Measurements from ENCODE around the gene PRKCH.

Gene PRKCH

DNA sequence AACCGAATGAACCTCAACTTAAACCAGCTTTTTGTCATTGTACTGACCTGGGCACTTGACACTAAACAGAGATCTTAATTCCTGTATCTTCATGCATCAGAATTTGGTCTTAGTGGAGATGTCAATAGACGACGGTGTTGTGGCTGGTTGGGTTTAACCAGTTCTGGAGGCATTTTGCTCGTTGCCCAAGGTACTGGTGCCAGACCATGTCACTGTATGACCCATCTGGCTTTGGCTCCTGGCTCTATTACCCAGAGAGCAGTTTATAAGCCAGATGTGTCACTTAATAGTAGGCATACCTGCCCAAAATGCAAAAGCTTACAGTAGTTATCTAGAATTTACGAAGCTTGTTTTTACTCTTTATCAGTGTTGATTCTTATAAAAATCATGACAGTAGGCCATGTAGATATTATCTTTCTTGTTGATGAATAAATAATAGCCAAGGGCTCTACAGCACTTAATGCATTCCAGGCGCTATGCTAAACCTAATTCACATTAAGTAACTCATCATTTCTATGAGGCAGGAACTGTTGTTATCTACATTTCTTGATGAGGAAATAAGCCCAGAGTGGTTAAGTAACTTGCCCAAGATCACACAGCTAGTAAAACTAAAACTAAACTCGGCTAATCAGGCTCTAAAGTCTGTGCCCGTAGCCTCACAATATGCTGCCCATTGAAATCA is 194.2 kb downstream of the PRKCH start:
- Histone ChIP-seq H3K27ac (ENCODE audit: extremely low read depth, low read depth, low read length) (0 out of 2 replicates have a peak overlapping the region, but pooled peaks have one; percentile 6), H3K4me3 (ENCODE audit: low read depth, low read length) (no peak overlapping the region), H3K4me1 (ENCODE audit: control insufficient read depth, insufficient read depth, low read length) (no peaks in the 10 kb centered on the region), H3K9me3 (ENCODE audit: control insufficient read depth, insufficient read depth, low read depth, low read length) (no peaks in the 10 kb centered on the region), H3K36me3 (ENCODE audit: control insufficient read depth in 2 of 2, insufficient read depth in 1 of 2, low read length in 2 of 2) (no peaks in the 10 kb centered on the region)
- ChIA-PET POLR2A (no interaction called here), CTCF (interaction anchor here (0.9 to 1.0 kb wide), 2 partner anchors 16 to 41 kb away, joined by 3 read pairs; no protein-coding TSS in a partner anchor)
- TF ChIP-seq ZNF514 (tag by site-specific recombination; IDR thresholded peaks at IDR 0.05) (no peak), ZNF530 (tag by site-specific recombination; IDR thresholded peaks at IDR 0.05; ENCODE audit: low read depth) (no peak), BCL11A (tag by site-specific recombination; IDR thresholded peaks at IDR 0.05; ENCODE audit: low read depth) (no peak), ZNF335 (tag by site-specific recombination; conservative IDR thresholded peaks at IDR 0.05) (no peak), KLF10 (tag by site-specific recombination; IDR thresholded peaks at IDR 0.05) (no peak), ZNF830 (tag by site-specific recombination; IDR thresholded peaks at IDR 0.05; ENCODE audit: low read depth) (no peak), SP2 (tag by site-specific recombination; IDR thresholded peaks at IDR 0.05) (no peak), ZNF202 (tag by site-specific recombination; IDR thresholded peaks at IDR 0.05; ENCODE audit: borderline replicate concordance) (no peak), SALL2 (tag by site-specific recombination; IDR thresholded peaks at IDR 0.05; ENCODE audit: borderline replicate concordance) (no peak), ZNF423 (tag by site-specific recombination; IDR thresholded peaks at IDR 0.05) (no peak), IKZF3 (tag by site-specific recombination; IDR thresholded peaks at IDR 0.05) (no peak), ZNF76 (tag by site-specific recombination; IDR thresholded peaks at IDR 0.05; ENCODE audit: borderline replicate concordance, low read depth) (no peak), MYNN (tag by site-specific recombination; IDR thresholded peaks at IDR 0.05; ENCODE audit: borderline replicate concordance) (no peak)
- TF ChIP-seq, protein P1, sequence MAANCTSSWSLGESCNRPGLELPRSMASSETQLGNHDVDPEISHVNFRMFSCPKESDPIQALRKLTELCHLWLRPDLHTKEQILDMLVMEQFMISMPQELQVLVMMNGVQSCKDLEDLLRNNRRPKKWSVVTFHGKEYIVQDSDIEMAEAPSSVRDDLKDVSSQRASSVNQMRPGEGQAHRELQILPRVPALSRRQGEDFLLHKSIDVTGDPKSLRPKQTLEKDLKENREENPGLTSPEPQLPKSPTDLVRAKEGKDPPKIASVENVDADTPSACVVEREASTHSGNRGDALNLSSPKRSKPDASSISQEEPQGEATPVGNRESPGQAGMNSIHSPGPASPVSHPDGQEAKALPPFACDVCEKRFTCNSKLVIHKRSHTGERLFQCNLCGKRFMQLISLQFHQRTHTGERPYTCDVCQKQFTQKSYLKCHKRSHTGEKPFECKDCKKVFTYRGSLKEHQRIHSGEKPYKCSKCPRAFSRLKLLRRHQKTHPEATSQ (tag by site-specific recombination; IDR thresholded peaks at IDR 0.05): no peak

DNA sequence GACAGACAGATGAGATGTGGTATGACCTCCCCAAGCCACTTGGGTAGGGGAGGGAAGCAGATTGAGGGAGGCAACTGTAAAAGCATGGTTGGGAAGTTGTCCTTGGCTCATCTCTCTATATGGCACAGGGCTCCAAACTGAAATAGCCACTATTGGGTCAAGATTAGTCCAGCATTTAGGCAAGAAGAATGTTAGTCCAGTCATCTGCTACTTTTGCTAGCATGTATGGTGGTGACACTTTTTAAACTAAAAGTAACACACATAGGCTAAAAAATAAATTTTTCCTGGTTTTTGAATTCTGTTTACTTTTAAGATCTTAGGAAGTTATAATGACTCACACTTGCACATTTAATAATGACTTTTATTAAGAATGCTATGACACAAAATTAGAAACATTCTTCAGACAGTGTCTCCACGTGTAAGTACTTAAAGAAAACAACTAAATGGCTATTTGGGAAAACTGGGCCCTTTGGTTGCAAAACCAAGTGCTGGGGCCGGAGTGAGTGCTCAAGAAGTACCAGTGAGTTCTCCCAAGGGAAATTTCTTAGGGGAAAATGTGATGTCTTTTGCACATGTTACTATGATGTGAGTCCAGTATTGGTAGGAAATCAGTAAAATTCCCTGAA is 194.9 kb downstream of the PRKCH start:
- TF ChIP-seq ZNF239 (tag by site-specific recombination; IDR thresholded peaks at IDR 0.05) (no peak), SCRT1 (tag by site-specific recombination; IDR thresholded peaks at IDR 0.05; ENCODE audit: borderline replicate concordance) (no peak), YY1 (tag by site-specific recombination; IDR thresholded peaks at IDR 0.05) (no peak)
- Histone ChIP-seq H3K9me3 (ENCODE audit: control insufficient read depth, insufficient read depth, low read depth, low read length) (no peaks in the 10 kb centered on the region), H3K4me1 (ENCODE audit: control insufficient read depth, insufficient read depth, low read length) (no peaks in the 10 kb centered on the region), H3K27ac (ENCODE audit: extremely low read depth, low read depth, low read length) (no peak overlapping the region), H3K4me3 (ENCODE audit: low read depth, low read length) (no peak overlapping the region), H3K36me3 (ENCODE audit: control insufficient read depth in 2 of 2, insufficient read depth in 1 of 2, low read length in 2 of 2) (no peaks in the 10 kb centered on the region)
- ChIA-PET CTCF (interaction anchor here (0.9 to 1.0 kb wide), 2 partner anchors 15 to 41 kb away, joined by 3 read pairs; no protein-coding TSS in a partner anchor), POLR2A (no interaction called here)

DNA sequence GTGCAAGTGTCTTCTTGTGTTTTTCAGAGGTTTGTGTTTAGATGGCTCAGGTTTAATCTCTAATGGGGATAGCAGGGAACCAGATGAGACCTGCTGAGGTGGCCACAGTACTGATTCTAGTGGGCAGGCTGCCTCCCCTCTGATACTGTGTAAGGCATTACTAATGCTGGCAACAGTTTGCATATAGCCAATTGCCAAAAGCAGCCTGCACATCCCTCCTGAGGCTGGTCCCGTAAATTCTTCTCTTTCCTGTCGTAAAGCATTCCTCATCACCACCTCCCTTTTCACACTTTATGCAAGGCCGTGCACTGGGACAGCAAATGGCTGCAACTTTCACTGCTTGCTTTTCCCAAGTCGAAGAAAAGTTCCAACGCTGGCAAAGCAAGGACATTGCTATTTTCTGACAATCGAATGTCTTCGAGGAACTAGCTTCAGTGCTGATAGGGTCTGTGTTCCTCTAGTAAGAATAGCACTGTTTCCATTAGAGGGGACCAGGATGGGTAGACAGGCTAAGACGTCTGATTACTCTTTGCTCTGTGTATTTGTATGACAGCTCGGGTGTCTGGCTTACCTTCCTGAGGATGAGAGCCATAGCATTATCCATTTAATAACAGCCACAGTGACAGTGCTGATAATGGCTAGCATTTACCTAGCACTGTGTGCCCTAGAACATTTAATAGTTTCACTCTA is 195.7 kb downstream of the PRKCH start:
- no peak overlapping the region for H3K27ac ChIP-seq (ENCODE audit: extremely low read depth, low read depth, low read length)
- CTCF ChIA-PET: no interaction called here
- no peak overlapping the region for H3K4me3 ChIP-seq (ENCODE audit: low read depth, low read length)
- no peaks in the 10 kb centered on the region for H3K36me3 ChIP-seq (ENCODE audit: control insufficient read depth in 2 of 2, insufficient read depth in 1 of 2, low read length in 2 of 2)
- no peaks in the 10 kb centered on the region for H3K9me3 ChIP-seq (ENCODE audit: control insufficient read depth, insufficient read depth, low read depth, low read length)
- POLR2A ChIA-PET: no interaction called here
- H3K4me1 ChIP-seq (ENCODE audit: control insufficient read depth, insufficient read depth, low read length): no peaks in the 10 kb centered on the region
- no peak for TF ChIP-seq ZNF202 (tag by site-specific recombination; IDR thresholded peaks at IDR 0.05; ENCODE audit: borderline replicate concordance)
- no peak for TF ChIP-seq ZNF558 (tag by site-specific recombination; IDR thresholded peaks at IDR 0.05)
- TF ChIP-seq RBAK (tag by site-specific recombination; IDR thresholded peaks at IDR 0.05): no peak
- no peak for TF ChIP-seq ZSCAN30 (tag by site-specific recombination; IDR thresholded peaks at IDR 0.05)
- TF ChIP-seq KLF7 (tag by site-specific recombination; IDR thresholded peaks at IDR 0.05; ENCODE audit: borderline replicate concordance): no peak
- no peak for TF ChIP-seq EGR2 (tag by site-specific recombination; IDR thresholded peaks at IDR 0.05; ENCODE audit: low read depth)
- TF ChIP-seq ZFP69B (tag by site-specific recombination; IDR thresholded peaks at IDR 0.05): no peak
- TF ChIP-seq ZNF792 (tag by site-specific recombination; IDR thresholded peaks at IDR 0.05): no peak
- TF ChIP-seq ZNF843 (tag by site-specific recombination; IDR thresholded peaks at IDR 0.05): no peak
- TF ChIP-seq ZNF416 (tag by site-specific recombination; IDR thresholded peaks at IDR 0.05): no peak
